Astrocyte of the cerebellum (primary cell): Measurements from ENCODE around the gene PLCH1.

Experiments used
- DNase-seq: peaks from one replicate; pipeline ENCODE4 v3.0.0-alpha.2; 2011; ENCODE audit warnings: low read depth
- H3K4me3 ChIP-seq: 2 replicates; pipeline ENCODE4 v1.5.1; 2011; ENCODE audit warnings: mild to moderate bottlenecking, low read depth, low read length, moderate library complexity
- in situ Hi-C: cut with HindIII; loops from 2 replicates; pipeline ENCODE4 v1.10.0; 2017; ENCODE audit warnings: low sequenced_read_pairs
- TF ChIP-seq, protein P1 (sequence below): IDR thresholded peaks from 2 replicates; pipeline ENCODE4 v1.5.1; 2012; ENCODE audit warnings: low read length, low read depth, moderate library complexity, mild to moderate bottlenecking; ENCODE audit errors: missing control alignments

PLCH1 gene

DNA sequence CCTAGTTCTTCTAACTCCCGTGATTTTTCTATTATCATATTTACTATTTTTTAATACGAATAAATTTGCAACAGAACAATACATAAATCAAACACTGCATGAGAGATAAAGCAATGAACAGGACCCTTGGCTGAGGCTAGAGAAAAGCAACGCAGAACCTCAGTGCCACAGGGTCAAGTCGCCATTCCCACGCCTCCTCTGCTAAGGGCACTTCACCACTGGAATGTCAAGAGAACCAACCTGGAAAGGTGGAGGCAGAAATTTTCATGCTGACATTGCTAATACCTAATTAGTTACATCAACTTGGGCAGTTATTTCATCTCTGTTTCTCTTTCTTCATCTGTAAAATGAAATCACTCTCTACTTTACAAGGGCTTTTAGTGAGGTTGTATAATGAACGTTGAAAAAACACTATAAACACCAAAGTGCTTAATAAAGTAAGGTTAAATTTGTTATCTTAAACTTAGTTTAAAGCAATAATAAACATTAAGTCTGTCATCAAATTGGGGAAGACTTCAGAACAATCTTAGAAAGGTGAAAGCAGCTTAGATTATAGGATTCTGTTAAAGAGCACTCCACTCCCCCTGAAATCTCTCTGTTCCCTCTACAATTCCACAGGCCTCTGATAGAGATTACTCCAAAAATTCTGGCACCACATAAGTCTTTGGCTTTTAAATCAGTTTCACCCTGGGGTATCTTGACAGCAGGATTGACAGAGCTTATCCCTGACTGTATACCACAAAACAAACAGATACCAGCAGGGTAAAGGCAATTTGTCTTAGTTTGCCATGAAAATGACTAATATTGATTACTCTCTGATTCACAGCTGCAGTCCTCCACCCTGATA, 41.9 kb downstream of the PLCH1 start:
- no peak for DNase-seq
- H3K4me3 ChIP-seq = no peak overlapping the region
- TF ChIP-seq, protein P1, sequence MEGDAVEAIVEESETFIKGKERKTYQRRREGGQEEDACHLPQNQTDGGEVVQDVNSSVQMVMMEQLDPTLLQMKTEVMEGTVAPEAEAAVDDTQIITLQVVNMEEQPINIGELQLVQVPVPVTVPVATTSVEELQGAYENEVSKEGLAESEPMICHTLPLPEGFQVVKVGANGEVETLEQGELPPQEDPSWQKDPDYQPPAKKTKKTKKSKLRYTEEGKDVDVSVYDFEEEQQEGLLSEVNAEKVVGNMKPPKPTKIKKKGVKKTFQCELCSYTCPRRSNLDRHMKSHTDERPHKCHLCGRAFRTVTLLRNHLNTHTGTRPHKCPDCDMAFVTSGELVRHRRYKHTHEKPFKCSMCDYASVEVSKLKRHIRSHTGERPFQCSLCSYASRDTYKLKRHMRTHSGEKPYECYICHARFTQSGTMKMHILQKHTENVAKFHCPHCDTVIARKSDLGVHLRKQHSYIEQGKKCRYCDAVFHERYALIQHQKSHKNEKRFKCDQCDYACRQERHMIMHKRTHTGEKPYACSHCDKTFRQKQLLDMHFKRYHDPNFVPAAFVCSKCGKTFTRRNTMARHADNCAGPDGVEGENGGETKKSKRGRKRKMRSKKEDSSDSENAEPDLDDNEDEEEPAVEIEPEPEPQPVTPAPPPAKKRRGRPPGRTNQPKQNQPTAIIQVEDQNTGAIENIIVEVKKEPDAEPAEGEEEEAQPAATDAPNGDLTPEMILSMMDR = no peak
- in situ Hi-C loops = loop anchor here (10.0 kb wide), 1 partner anchor 318 kb away; no protein-coding TSS in a partner anchor

DNA sequence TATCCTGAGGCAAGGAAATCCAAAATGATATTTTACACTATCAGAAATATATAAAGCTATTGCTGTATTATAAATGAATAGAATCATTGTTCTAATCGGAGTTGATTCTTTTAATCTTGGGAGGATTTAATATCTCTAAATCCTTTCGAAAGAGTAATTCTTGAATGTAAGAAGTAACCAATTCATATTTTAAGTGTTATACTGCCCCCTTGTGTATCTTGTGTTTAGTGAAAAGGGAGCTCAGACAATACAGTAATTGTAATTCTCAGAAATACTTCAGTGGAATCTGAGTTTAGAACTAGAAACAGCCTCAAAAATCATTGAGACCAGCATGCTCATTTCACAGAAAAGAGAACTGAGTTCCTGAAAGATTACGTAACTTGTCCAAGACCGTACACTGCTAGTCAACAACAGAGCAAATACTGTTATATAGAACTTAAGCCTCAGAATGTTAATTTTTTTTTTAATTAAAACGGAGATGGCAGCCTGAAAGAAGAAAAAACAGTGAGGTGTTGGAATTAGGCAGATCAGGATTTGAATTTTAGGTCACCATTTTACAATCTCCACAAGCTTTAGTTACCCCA, 42.9 kb downstream of the PLCH1 start:
- in situ Hi-C loops = loop anchor here (10.0 kb wide), 1 partner anchor 317 kb away; no protein-coding TSS in a partner anchor
- TF ChIP-seq, protein P1 = peak; percentile 36
- H3K4me3 ChIP-seq = no peak overlapping the region
- peak; percentile 52 for DNase-seq

DNA sequence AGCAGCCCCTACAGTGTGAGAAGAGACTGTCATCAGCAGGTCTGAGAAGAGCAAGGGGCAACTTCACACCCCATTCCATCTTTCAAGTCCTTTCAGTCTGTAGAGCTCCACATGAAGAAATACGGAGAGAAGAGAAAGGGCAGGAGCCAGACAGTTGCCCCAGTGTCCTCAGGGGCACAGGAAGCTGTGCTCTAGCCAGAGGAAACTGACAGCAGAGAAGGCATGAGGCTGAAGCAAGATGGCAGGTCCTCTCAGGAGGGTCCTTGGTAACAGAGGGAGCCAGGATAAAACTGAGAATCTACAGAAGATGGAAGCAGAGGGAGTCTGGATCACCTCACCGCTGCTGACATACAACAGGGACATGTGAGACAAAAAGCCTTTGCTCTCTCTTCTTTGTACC, 47.3 kb downstream of the PLCH1 start:
- no peak for DNase-seq
- in situ Hi-C loops = no loop called here
- H3K4me3 ChIP-seq = no peak overlapping the region
- TF ChIP-seq, protein P1 = no peak

DNA sequence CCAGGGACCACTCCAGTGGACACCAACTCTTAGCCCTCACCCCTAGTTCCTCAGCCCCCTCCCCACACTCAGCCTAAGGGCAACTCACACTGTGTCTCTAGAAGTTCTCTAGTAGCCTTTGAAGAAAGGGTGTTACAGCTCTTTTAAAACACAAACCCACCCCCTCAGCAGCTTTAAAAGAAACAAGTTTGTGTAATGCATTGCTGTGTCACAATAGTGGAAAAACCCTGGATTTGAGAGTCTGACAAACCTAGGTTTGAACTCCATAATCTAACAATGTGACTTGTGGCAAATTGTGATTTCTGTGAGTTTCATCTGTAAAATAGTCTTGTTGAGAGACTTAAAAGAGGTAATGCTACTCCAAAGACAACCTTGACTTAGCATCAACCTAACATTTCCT, 54.0 kb downstream of the PLCH1 start:
- H3K4me3 ChIP-seq = no peak overlapping the region
- TF ChIP-seq, protein P1 = no peak
- no peak for DNase-seq
- in situ Hi-C loops = no loop called here

GRCh38 chr3:155688481-155688880, 56.4 kb downstream of the PLCH1 start:
- H3K4me3 ChIP-seq = no peak overlapping the region
- in situ Hi-C loops = no loop called here
- TF ChIP-seq, protein P1 = no peak
- DNase-seq = no peak

DNA sequence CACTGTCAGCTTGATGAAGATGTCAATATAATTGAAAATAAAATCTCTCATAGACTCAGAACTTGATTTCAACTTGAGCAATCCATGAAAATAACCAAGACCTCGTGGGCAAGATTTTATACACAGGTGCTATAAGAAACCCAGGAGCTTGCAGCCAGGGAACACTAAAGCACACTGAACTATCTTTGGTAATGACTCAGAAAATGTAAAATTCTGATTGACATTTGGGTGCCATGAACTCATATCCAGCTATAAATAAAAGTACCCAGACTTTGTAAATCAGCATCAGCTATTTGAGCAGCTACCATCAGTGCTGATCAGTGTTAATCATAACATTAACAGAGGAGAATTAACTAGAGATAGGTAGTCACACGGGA, 61.5 kb downstream of the PLCH1 start:
- in situ Hi-C loops = no loop called here
- TF ChIP-seq, protein P1 = no peak
- no peak overlapping the region for H3K4me3 ChIP-seq
- DNase-seq = no peak
